Right lobe of liver (tissue), 4 donors: Measurements from ENCODE around the gene DCAF6.

ENCODE experiments used
- CTCF ChIP-seq, 4 donors: fragments of 200-600 bp in 3 of 4; fragments of 450-650 bp in 1 of 4; IDR thresholded peaks; one replicate each; pipeline versions ENCODE4 v1.5.1 to v1.8.0; 2016 to 2022; ENCODE audit warnings: antibody characterized with exemption in 4 of 4, mild to moderate bottlenecking in 2 of 4
- POLR2A ChIP-seq: fragments of 450-650 bp; IDR thresholded peaks from one replicate; pipeline ENCODE4 v1.6.1; 2017; ENCODE audit warnings: antibody characterized with exemption, mild to moderate bottlenecking
- donor health status: DM: no; HTN: no; CAD: no.
- donor health status: DM: no; HTN: no; CAD: no.
- donor health status: DM: no; HTN: yes; CAD: no.

DNA sequence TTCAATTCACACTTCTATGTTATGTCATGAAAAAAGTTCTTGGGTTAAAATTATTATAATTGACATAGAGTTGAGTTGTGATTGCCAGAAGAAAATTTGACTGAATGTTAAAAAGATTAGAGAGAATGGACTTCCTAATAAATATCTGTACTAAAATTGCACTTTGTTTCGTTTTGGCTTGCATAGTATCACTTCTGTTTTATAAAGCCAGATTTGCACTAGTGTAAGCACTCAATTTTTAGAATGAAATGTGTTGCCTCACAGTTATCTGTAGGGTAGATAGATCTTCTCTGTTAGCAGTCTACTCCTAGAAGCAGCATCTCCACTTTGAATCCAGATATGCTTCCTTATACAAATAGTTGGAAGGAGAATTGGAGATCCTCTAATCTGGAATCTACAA is 95.5 kb downstream of the DCAF6 start:
- no peak for TF ChIP-seq CTCF (IDR thresholded peaks at IDR 0.05)
- TF ChIP-seq POLR2A = no peak
